Measurements from ENCODE around the gene GSPT1.

GSPT1 gene

GRCh38 chr16:11870399-11870798 lies 45.4 kb downstream of the GSPT1 start:
- in situ Hi-C loops (cut with HindIII; ENCODE audit: low pct_ligation_motif_present, low pct_unique_long_range_greater_than_20kb, low sequenced_read_pairs) = no loop called here
- DNase-seq = no peak

DNA sequence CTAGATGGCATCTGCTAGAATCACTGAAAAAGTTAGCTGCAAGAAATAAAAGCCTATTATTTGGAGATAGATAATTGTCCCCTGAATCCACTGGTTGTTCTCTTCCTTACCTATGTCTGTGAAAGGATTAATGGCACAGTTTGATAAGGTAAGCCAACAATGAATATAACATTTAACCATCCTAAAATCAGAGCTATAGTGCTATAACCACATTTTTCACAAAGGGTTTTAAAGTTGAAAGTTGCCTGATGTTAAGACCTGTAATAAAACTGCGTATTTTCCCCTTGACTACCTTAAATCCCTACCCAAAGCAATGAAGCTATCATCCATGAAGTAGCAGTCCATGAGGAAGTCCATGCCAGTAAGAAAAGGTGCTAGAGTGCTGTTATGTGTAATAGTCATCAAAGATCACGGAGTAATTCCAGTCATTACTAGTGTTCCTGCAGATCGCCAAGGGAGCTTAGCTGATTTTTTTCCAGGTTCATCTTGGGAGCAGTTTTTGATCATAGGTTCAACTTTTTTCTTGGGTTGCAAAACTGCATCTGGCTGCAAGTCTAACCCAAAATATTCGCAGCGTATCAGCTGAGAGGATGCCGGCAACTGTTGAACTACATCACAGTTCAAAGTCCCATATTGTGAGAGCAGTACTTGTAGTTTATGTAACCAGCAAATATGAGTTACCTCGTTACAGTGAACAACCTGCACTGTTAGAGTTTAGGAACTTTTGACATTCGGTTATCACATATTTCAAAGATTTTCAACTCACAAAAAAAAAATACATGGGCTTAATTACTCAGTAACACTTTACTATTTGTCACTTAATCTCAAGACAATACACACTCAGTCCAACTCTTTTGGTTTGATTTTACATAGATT lies 46.2 kb downstream of the GSPT1 start:
- DNase-seq = no peak
- in situ Hi-C loops (cut with HindIII; ENCODE audit: low pct_ligation_motif_present, low pct_unique_long_range_greater_than_20kb, low sequenced_read_pairs) = no loop called here

DNA sequence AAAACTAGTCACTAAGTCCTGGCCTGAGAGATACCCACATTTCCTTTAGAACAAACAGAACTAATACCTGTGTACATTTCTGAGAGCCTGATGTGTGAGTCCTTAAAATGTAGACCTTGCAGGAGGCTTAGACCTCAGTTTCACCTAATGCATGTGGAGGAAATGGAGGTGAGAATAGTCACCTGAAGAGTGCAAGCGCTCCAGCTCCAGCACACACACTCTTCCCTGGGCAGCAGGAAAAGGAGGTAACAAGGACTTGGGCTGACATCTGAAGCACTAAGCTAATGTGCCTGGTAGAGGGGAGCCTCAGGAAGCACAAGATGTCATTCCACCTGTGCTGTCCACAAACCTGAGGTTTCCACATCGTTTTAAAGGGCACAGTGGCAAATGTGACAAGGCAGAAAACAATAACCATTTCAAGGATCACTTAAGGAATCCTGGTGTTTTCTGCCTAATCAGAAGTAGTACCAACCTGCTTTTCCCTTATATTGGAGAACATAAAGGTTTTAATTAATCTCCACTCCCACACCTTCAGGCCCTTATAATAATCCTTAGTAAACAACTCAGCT lies 47.3 kb downstream of the GSPT1 start:
- in situ Hi-C loops (cut with HindIII; ENCODE audit: low pct_ligation_motif_present, low pct_unique_long_range_greater_than_20kb, low sequenced_read_pairs) = no loop called here
- DNase-seq = no peak

DNA sequence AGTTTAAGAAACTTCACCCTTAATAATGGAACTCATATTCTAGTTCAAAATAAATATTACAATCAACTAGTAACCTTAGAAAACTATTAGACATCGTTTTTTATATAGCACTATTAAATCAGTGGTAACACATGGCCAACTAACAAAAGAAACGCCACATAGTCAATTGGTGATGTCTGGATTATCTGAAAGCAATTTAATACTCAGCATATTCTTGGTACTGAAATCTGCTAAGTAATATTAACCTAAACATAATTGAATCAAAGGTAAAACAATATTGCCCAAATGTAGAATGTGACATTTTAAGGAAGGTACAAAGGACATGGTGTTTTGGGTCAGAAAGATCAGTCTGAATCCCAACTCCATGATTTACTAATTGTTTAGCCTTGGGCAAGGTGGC lies 53.3 kb downstream of the GSPT1 start:
- no peak for DNase-seq
- in situ Hi-C loops (cut with HindIII; ENCODE audit: low pct_ligation_motif_present, low pct_unique_long_range_greater_than_20kb, low sequenced_read_pairs) = no loop called here

GRCh38 chr16:11857161-11857560 lies 58.6 kb downstream of the GSPT1 start:
- DNase-seq = no peak

DNA sequence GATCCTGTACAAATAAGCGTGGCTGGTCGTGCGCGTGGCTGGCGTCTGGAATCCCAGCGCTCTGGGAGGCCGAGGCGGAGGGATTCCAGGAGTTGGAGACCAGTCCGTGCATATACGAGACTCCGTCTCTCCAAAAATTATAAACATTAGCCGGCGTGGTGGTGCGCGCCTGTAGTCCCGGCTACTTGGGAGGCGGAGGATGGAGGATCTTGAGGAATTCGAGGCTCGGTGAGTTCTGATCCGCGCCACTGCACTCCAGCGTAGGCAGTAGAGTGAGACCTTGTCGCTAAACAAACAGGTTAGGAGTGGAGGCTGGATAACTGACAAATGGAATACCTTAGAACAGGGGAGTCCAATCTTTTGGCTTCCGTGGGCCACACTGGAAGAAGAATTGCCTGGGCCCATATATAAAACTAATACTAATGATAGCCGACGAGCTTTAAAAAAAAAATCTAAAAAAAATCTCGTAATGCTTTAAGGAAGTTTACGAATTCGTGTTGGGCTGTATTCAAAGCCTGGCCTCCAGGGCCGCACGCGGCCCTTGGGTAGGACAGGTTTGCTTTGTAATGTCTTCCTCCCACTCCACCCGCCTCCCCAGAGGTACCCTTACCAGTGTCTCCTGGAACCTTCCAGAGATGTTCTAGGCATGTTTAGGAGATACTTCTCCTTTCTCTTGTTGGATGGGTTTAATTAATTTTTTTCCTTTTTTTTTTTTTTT lies 63.5 kb downstream of the GSPT1 start:
- peak; percentile 59 for DNase-seq
- in situ Hi-C loops (cut with HindIII; ENCODE audit: low pct_ligation_motif_present, low pct_unique_long_range_greater_than_20kb, low sequenced_read_pairs) = no loop called here

More at GRCh38 chr16:11857161-11857560, 58.6 kb downstream of the GSPT1 start:
- in situ Hi-C loops (cut with HindIII; ENCODE audit: low pct_ligation_motif_present, low pct_unique_long_range_greater_than_20kb, low sequenced_read_pairs) = no loop called here

DNA sequence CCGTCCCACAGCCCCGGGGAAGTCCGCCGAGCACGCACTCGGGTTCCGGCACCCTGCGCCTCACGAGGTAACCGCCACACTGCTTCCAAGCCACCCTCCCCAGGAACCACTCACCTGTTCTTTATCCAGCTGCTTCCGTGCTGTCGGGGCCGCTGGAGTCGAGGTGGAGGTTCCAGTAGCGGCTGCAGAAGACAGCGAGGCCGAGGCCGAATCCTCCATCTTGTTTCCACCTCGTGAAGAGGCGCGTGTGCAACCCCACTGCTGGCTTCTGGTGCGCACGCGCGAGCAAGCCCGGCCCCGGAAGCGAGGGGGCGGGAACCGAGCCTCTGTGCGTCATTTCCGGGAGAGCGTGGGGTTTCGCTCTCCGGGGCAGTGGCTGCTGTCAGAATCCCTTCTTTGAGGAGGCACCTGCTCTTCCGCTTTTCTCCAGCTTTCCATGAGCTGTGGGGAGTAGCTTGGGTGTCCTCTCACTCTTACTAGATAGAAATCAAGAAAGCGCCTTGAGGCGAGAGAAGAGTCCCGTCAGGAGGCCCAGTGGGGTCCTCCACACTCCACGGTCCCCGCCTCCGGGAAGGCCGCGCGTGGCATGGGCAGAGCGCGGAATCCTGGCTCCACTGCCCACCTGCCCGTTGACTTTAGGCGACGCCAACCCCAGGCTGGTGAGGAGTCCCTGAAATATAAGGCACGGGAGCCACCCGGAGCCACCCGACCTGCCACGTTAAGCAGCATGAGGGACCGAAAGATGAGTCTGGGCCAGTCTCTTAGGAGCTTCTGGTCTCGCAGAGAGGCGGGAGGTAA lies 64.3 kb downstream of the GSPT1 start, which contains the start of gene RSL1D1:
Gene RSL1D1, minus strand, starts transcription at position 249 of the 798 bp plus-strand sequence. Its CDS starts 30 bp downstream, at position 219.
- in situ Hi-C loops (cut with HindIII; ENCODE audit: low pct_ligation_motif_present, low pct_unique_long_range_greater_than_20kb, low sequenced_read_pairs) = no loop called here
- DNase-seq = peak; percentile 96

DNA sequence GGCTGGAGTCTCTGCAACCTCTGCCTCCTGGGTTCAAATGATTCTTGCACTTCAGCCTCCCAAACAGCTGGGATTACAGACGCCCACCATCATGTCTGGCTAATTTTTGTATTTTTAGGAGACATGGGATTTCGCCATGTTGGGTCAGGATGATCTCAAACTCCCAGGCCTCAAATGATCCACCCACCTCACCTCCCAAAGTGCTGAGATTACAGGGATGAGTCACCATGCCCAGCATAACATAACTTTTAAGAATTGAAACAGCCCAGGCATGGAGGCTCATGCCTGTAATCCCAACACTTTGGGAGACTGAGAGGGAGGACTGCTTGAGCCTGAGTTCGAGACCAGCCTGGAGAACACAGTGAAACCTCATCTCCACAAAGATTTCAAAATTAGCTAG lies 66.9 kb downstream of the GSPT1 start:
- DNase-seq = no peak
- in situ Hi-C loops (cut with HindIII; ENCODE audit: low pct_ligation_motif_present, low pct_unique_long_range_greater_than_20kb, low sequenced_read_pairs) = no loop called here

- in situ Hi-C loops (cut with HindIII; ENCODE audit: low pct_ligation_motif_present, low pct_unique_long_range_greater_than_20kb, low sequenced_read_pairs) = no loop called here
Observed at GRCh38 chr16:11844499-11844898, 71.3 kb downstream of the GSPT1 start.

GRCh38 chr16:11843861-11844260 lies 71.9 kb downstream of the GSPT1 start:
- in situ Hi-C loops (cut with HindIII; ENCODE audit: low pct_ligation_motif_present, low pct_unique_long_range_greater_than_20kb, low sequenced_read_pairs) = no loop called here

More at GRCh38 chr16:11844499-11844898, 71.3 kb downstream of the GSPT1 start:
- DNase-seq = no peak

DNA sequence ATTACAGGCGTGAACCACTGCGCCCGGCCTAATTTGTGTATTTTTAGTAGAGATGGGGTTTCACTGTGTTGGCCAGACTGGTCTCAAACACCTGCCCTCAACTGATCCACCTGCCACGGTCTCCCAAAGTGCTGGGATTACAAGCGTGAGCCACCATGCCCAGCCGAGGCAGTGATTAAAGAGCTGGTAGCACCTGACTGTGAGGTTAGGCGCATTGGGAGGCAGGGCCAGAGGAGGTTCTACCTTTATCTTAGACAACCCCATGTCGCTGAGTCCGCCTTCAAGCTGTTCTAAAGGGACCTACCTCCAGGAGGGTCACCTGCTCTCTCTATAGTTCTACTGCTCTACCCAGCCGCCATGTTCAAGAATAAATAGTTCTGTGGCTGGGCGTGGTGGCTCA lies 72.5 kb downstream of the GSPT1 start:
- no peak for DNase-seq
- in situ Hi-C loops (cut with HindIII; ENCODE audit: low pct_ligation_motif_present, low pct_unique_long_range_greater_than_20kb, low sequenced_read_pairs) = no loop called here

More at GRCh38 chr16:11843861-11844260, 71.9 kb downstream of the GSPT1 start:
- DNase-seq = no peak

- in situ Hi-C loops (cut with HindIII; ENCODE audit: low pct_ligation_motif_present, low pct_unique_long_range_greater_than_20kb, low sequenced_read_pairs) = no loop called here
- no peak for DNase-seq
Observed at GRCh38 chr16:11841026-11841425, 74.7 kb downstream of the GSPT1 start.

DNA sequence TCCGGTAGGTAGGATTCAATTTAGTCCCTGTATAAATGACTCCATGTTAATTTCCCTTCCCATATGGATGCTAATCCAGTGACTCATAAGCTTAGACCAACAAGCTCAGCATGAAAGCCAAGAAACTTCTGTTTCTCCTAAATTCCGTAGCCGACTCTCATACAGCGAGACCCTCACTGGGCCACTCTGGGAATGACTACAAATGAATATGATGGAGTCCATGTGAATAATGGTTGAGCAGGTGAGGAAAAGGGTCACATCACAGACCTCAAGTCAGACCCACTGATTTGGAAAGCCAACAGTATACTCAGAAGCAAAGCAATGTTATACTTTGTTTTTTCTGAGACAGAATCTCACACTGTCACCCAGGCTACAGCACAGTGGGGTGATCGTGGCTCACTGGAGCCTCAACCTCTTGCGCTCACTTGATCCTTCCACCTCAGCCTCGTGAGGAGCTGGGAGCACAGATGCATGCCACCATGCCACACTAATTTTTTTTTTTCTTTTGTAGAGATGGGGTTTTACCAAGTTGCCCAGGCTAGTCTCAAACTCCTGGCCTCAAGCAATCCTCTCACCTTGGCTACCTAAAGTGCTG lies 79.0 kb downstream of the GSPT1 start:
- peak; percentile 41 for DNase-seq
- in situ Hi-C loops (cut with HindIII; ENCODE audit: low pct_ligation_motif_present, low pct_unique_long_range_greater_than_20kb, low sequenced_read_pairs) = no loop called here

- in situ Hi-C loops (cut with HindIII; ENCODE audit: low pct_ligation_motif_present, low pct_unique_long_range_greater_than_20kb, low sequenced_read_pairs) = no loop called here
- DNase-seq = no peak
Observed at GRCh38 chr16:11835891-11836649, 79.7 kb downstream of the GSPT1 start.

GRCh38 chr16:11835309-11835708 lies 80.4 kb downstream of the GSPT1 start:
- no peak for DNase-seq
- in situ Hi-C loops (cut with HindIII; ENCODE audit: low pct_ligation_motif_present, low pct_unique_long_range_greater_than_20kb, low sequenced_read_pairs) = no loop called here

DNA sequence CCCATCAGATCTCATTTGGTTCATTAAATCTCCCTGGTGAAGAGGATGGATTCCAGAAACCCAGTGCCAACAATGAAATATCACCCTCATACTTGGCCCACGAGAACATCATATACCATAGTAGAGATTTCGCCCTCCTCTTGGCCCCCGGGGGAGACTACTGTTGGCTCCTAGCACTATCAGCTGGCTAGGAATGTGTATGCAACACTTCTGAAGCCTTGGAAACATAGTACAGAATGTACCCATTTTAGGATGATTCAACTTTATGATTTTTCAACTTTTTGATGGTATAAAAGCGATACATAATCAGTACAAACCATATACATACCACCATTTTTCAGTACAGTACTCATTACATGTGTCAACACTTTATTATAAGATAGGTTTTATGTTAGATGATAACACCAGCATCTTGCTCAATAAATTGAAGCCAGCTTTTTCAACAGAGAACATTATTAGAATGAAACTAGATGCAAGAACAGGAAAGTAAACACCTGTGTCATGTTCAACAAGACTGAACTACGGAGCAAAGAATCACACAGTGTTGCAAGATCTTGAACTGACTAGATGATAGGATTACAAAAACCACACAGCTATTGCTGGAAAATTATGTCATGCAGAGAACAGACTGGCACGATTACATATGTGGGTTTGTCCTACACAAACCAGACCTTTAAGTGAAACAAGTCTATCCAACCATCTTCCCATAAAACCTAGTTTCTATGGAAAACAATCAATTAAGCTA lies 81.6 kb downstream of the GSPT1 start:
- DNase-seq = no peak
- in situ Hi-C loops (cut with HindIII; ENCODE audit: low pct_ligation_motif_present, low pct_unique_long_range_greater_than_20kb, low sequenced_read_pairs) = no loop called here

DNA sequence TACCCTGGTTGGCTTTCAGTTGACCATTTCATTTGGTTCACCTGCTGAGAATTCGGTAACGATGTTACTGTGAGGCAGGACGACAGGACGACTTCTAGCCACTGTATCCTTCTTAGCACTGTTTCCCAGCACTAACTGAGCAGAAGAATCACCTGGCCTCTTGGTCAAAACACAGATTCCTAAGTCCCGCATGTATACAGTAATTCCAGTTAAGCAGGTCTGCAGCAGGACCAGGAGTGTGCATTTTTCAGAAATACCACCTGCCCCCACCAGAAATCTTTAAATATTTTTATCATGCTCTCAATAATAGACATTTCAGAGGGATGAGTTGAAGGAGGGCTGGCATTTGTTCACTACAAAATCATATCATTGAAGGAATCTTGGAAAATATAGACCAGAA lies 87.1 kb downstream of the GSPT1 start:
- in situ Hi-C loops (cut with HindIII; ENCODE audit: low pct_ligation_motif_present, low pct_unique_long_range_greater_than_20kb, low sequenced_read_pairs) = no loop called here
- DNase-seq = no peak

Measured in ACHN (cell line).